GM10248 (cell line): ENCODE data around the gene CALR3.
"Not testable (repeated sequence)": the region's sequence is repeated elsewhere in the genome, so short reads cannot be mapped to it uniquely, and the experiment has no call there.

Source experiments
- CTCF ChIA-PET: fragments of 300-600 bp; sonication (Branson Sonifier 250); formaldehyde crosslinking; extraction: SDS; loops from one replicate; lab custom pipeline; 2021; ENCODE audit warnings: antibody characterized with exemption; lab: Yijun Ruan, JAX
- POLR2A ChIA-PET: fragments of 350-650 bp; sonication (Branson Sonifier 250); formaldehyde crosslinking; extraction: SDS; loops from one replicate; lab custom pipeline; 2020; ENCODE audit warnings: antibody characterized with exemption; lab: Yijun Ruan, JAX
- DNase-seq: peaks from one replicate; pipeline ENCODE4 v3.0.0; 2012; ENCODE audit errors: extremely low spot score
- TF ChIP-seq, protein P1 (sequence below): IDR thresholded peaks from 2 replicates; pipeline ENCODE4 v1.5.1; 2012; ENCODE audit warnings: mild to moderate bottlenecking, low read depth; ENCODE audit errors: extremely low read depth, missing control alignments, control extremely low read depth

Gene CALR3

DNA sequence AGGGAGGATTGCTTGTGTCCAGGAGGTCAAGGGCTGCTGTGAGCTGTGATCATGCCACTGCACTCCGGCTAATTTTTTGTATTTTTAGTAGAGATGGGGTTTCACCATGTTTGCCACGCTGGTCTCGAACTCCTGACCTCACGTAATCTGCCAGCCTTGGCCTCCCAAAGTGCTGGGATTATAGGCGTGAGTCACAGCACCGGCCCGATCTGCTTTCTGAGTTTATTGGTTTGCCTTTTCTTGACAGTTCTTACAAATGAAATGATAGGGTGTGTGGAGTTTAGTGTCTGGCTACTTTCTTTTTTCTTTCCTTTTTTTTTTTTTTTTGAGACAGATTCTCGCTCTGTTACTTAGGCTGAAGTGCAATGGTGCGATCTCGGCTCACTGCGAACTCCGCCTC is 1.1 kb upstream of the CALR3 start:
- ChIA-PET CTCF (interaction anchor here (1.4 kb wide), 1 partner anchor 55 kb away, joined by 3 read pairs; no protein-coding TSS in a partner anchor), POLR2A (no interaction called here)
- TF ChIP-seq, protein P1, sequence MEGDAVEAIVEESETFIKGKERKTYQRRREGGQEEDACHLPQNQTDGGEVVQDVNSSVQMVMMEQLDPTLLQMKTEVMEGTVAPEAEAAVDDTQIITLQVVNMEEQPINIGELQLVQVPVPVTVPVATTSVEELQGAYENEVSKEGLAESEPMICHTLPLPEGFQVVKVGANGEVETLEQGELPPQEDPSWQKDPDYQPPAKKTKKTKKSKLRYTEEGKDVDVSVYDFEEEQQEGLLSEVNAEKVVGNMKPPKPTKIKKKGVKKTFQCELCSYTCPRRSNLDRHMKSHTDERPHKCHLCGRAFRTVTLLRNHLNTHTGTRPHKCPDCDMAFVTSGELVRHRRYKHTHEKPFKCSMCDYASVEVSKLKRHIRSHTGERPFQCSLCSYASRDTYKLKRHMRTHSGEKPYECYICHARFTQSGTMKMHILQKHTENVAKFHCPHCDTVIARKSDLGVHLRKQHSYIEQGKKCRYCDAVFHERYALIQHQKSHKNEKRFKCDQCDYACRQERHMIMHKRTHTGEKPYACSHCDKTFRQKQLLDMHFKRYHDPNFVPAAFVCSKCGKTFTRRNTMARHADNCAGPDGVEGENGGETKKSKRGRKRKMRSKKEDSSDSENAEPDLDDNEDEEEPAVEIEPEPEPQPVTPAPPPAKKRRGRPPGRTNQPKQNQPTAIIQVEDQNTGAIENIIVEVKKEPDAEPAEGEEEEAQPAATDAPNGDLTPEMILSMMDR = no peak
- no peak for DNase-seq

- CTCF ChIA-PET = interaction anchor here (1.0 to 1.5 kb wide), 3 partner anchors 21 to 54 kb away, joined by 3 to 4 read pairs (median 4); no protein-coding TSS in a partner anchor
- POLR2A ChIA-PET = no interaction called here
- TF ChIP-seq, protein P1 = no peak
- no peak for DNase-seq
Measured at GRCh38 chr19:16496613-16496983, 631 bp upstream of the CALR3 start.

DNA sequence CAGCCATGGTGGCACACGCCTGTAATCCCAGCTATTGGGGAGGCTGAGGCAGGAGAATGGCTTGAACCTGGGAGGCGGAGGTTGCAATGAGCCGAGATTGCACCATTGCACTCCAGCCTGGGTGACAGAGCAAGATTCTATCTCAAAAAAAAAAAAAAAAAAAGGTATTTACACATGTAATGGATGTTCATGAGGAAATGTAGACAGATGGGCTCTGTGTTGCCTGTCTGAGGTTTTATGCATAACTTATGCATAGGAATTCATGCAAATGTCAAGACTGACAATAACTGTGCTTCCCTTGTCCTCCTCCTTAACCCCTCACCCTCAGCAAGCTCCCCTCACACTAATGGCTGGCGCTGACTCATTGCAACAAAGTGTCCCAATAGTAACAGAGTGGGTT is 9.5 kb downstream of the CALR3 start:
- DNase-seq, POLR2A ChIA-PET: not testable (repeated sequence)
- CTCF ChIA-PET = interaction anchor here (0.6 to 1.1 kb wide), 2 partner anchors 41 to 78 kb away, joined by 3 to 4 read pairs; no protein-coding TSS in a partner anchor

- CTCF ChIA-PET = no interaction called here
- POLR2A ChIA-PET = no interaction called here
- DNase-seq = no peak
- TF ChIP-seq, protein P1 = no peak
Measured at GRCh38 chr19:16482745-16483144, 13.2 kb downstream of the CALR3 start.

- CTCF ChIA-PET = interaction anchor here (1.2 kb wide), 1 partner anchor 34 kb away, joined by 3 read pairs; no protein-coding TSS in a partner anchor
- no peak for DNase-seq
- POLR2A ChIA-PET = interaction anchor here (0.6 kb wide), 1 partner anchor 1282 kb away, joined by 8 read pairs; no protein-coding TSS in a partner anchor
- TF ChIP-seq, protein P1 = no peak
Measured at GRCh38 chr19:16477311-16477710, 18.7 kb downstream of the CALR3 start.

DNA sequence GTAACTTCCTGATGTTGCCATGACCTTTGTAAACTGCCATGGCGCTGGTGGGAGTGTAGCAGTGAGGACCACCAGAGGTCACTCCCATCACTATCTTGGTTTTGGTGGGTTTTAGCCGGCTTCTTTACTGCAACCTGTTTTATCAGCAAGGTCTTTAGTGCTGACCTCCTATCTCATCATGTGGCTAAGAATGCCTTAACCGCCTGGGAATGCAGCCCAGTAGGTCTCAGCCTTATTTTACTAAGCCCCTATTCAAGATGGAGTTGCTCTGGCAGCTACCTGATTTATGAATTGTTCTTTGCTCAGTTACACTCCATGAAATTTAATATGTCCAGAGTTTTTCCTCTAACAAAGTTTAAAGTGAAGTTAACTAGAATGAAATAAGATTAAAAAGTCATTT is 19.6 kb downstream of the CALR3 start:
- ChIA-PET POLR2A (no interaction called here), CTCF (interaction anchor here (1.2 to 1.9 kb wide), 2 partner anchors 20 to 33 kb away, joined by 3 to 4 read pairs; partner anchors contain the start of genes C19orf44 and CALR3)
- TF ChIP-seq, protein P1 = no peak

GRCh38 chr19:16473875-16474392 is 22.0 kb downstream of the CALR3 start:
- TF ChIP-seq, protein P1 = no peak
- DNase-seq = no peak
- POLR2A ChIA-PET = no interaction called here
- CTCF ChIA-PET = no interaction called here

More for the DNA sequence above, 19.6 kb downstream of the CALR3 start:
- DNase-seq = no peak
